HG03159 (cell line): Measurements from ENCODE around the gene BLOC1S4.

Experiments
- ATAC-seq: cut with Tn5 transposase; IDR thresholded peaks from one replicate; pipeline ENCODE4 v1.9.1; 2021; ENCODE audit warnings: mild to moderate bottlenecking, moderate library complexity; ENCODE audit not compliant: unreplicated experiment

Gene BLOC1S4

DNA sequence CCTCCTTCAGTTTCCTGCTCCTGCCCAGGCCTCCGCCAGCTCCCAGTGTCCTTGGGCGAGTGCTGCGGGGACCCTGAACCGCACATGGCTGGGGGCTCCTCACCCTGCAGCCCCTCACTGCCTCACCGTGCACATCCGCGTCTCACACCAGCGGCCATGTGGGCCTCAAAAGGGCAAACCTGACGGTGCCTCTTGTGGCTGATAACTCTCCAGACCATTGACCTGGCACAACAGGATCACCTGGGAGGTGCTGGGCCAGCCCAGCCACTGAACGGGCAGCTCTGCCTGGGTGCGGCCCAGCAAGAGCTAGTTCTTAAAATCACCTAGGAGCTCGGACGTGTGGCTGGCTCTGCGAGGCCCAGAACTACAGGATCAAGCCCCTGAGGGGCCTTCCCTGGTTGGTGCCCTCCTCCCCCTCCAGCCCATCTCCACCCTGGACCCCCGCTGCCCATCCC is 26.4 kb upstream of the BLOC1S4 start:
- ATAC-seq = no peak

DNA sequence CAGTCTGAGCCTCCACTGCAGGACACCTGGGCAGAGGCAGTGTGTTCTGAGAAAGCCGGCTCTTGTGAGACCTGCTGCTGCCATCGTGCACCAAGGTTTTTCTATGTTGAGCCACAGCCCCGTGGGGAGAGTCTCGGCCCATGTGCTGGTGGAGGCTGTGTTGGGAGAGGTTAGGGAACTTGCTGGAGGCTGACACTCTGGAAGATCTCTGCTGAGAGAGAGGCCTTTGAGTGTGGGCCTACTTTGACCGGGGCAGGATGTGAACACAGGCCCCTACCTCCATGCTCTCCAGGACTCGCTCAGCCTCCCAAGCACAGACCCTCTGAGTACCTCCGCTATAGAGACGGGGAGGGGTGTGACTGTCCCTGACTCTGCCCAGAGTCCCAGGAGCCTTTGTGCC is 23.6 kb upstream of the BLOC1S4 start:
- no peak for ATAC-seq

DNA sequence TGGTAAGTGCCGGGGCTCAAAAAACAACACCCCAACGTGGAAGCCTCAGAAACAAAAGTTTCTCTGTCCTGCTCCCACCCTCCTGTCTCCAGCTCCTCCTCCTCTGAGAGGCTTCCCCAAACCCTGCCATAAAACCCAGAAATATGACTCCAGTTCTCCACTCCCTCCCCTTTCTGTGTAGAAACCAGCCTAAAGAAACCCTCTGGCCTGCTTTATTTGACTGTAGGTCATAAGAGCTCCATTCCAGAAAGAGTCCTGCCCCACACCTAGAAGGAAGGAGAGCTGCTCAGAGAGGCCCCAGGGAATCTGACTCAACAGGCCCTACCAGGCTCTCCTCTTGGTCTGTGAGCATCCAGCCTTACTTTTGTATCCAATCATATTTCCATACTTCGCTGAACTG is 23.2 kb upstream of the BLOC1S4 start:
- no peak for ATAC-seq

DNA sequence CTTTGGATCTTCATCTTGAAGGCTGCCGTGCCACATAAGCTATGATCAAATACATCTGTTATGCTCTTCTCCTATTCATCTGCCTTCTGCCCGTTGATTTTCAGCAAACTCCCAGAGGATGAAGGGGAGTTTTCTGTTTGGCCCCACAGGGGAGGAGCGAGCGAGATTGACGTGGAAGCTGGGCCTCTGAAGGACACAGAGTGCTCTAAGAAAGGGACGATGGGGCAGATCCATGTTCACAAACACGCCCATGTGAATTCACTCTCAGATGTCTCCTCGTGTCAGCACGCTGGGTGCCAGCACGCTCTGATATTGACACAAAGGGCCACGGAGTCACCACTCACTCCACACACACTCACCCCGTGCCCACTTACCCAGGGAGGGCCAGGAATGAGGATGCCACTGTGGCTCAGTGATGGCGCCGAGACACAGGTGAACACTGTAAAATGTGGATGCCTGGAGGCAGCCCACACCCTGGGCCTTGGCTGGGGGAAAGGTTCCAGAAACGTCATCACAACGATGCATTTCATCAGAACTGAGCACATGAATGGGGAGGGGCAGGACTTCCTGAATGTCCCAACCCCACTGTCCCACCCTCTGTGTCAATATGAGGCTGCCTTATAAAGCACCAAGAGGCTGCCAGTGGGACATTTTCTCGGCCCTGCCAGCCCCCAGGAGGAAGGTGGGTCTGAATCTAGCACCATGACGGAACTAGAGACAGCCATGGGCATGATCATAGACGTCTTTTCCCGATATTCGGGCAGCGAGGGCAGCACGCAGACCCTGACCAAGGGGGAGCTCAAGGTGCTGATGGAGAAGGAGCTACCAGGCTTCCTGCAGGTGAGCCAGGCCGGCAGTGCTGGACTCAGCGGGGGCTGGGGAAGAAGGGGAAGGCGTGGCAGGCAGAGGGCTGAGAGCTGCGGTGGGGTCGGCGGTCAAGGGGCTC is 22.5 kb upstream of the BLOC1S4 start, which contains the start of gene S100P:
S100P (plus strand) TSS at position 648 of the 946 bp plus-strand sequence; CDS start at position 703, 55 bp downstream.
- no peak for ATAC-seq

DNA sequence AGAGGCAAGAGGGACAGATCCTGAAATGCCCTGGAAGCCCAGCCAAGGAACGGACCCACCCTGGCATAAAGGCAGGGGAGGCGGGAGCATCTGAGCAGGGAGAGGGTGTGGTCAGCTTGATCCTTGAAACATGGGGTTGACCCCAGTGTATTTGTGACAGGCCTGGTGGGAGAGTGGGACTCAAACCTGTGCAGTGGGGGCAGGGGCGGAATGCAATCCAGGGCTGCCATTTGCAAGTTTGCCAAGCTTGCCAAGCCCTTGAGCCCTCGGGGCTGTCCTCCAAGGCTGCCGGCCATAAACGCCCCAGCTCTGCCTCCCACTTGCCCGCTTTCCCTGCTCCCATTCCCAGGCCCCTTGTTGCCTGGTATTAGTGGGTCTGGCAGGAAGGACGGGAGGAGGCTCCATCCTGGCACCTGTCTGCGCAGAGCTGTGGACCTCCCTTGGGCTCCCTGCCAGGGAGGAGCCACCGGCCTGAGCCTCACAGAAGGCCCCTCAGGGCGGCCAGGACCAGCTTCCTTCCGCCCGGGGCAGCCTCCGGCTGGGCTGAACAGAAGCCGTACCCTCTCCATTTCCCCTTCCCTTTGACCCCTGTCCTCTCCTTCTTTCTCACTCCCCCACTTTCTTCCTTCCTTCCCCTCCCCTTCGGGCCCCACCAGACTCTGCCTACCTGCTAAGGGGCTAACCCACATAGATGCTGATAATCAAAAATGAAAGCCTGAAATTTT is 21.6 kb upstream of the BLOC1S4 start:
- ATAC-seq = no peak

DNA sequence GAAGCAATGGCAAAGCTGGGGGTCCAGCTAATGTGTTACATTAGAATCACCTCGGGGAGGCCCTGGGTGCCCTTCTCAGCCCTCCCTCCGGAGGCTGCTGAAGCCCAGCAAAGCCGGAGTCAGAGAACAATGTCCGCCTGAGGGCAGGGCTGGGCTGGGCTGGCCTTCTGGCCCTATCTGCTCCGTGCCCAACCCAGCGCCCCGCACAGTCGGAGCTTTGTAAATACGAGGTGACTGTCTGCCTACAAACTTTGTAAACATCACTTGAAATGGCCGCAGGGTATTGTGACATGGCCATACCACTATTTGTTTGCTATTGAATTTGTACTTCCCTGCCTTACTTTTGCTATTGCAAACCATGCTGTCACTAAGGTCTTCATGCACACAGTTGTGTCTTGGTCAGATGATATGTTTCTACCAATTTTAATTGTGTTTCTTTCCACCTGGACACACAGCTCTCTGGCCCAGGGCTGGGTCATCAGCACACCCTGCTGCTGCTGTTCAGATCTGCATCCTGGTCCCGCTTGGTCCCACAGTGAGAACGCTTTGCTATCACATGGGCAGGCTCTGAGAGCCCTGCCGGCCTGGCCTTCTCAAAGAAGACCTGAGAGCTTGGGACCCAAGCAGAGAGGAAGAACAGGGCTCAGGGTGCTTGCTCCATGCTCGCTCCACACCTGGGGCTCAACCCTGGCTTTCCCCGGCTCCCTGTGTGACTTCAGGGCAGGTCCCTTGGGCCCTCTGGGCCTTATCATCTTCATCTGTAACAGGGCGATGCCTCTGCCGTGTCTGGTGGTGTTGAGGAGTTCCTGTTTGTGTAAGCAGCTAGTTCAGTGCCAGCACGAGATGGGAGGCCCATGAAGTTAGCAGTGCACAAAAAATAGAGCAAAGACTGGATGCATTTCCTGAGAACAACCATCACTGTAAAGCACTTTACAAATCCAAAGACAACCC is 20.0 kb upstream of the BLOC1S4 start:
- no peak for ATAC-seq

DNA sequence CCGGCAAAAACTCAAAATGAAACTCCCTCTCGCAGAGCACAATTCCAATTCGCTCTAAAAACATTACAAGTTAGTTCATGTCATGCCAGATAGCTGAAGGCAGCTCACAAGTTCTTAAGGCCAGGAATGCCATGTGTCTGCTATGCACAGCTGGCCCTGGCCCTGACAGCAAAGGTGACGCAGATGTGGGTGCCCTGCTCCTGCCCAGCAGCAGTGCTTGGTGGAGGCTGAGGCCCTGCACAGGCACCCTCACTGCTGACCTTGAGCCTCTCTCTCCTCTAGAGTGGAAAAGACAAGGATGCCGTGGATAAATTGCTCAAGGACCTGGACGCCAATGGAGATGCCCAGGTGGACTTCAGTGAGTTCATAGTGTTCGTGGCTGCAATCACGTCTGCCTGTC is 19.4 kb upstream of the BLOC1S4 start:
- no peak for ATAC-seq

DNA sequence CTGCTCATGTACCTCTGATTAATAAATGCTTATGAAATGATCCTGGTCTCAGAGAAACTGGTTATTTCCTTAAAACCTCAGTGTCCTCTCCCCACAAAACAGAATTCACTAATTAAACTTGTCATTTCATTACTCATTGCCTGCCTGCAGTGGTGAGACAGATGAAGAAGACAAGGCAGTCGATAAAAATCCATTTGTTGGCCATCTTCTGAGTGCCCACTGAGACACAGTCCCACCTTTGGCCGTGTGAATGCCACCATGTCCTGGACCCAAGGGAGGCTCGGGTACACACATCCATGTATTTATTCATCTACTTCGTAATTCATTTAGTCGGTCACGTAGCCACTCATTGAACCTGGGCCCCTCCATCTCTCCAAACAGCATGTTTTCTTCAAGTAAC is 18.8 kb upstream of the BLOC1S4 start:
- ATAC-seq = no peak

DNA sequence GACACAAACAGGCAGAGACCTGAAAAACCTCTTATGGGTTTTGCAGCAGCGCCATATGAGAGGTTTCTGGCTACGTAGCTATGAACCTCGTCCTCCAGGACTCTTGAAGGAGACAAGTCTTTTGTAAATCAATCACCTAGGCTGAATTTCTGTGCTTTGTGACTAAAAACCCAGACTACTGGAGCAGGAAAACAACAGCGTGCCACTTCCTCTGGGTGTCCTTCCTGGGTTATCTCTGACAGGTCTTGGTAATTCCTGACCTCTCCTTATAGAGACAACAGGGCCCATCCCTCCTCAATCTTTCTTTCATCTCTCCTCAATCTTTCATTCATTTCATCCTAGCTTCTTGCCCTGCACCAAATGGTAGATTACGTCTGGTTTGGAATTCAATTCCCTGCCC is 16.6 kb upstream of the BLOC1S4 start:
- ATAC-seq = no peak

DNA sequence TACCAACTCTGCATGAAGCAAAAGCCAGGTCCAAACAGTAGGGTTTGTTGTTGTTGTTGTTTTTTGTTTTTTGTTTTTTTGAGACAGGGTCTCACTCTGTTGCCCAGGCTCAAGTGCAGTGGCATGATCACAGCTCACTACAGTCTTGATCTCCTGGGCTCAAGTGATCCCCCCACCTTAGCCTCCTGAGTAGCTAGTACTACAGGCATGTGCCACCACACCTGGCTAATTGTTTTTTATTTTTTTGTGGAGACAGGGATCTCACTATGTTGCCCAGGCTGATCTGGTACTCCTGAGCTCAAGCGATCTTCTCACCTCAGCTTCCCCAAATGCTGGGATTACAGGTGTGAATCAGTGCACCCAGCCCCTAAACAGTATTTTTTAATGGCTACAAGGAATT is 16.1 kb upstream of the BLOC1S4 start:
- ATAC-seq = no peak

DNA sequence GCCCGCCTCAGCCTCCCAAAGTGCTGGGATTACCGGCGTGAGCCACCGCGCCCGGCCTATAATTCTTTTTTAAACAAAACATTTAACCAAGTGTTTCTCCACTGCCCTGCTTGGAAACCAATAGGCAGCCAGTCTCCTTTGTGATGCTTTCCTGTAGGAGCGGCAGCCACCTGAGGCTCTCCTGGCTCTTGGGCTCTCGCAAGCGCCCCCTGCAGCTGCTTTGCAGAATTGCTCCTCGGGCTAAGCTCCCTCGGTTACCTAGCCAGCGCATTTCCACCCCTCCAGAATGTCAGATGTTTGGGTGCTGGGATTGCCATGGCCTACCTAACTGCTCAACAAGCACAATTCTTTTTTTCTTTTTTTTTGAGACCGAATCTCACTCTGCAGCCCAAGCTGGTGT is 14.6 kb upstream of the BLOC1S4 start:
- no peak for ATAC-seq

DNA sequence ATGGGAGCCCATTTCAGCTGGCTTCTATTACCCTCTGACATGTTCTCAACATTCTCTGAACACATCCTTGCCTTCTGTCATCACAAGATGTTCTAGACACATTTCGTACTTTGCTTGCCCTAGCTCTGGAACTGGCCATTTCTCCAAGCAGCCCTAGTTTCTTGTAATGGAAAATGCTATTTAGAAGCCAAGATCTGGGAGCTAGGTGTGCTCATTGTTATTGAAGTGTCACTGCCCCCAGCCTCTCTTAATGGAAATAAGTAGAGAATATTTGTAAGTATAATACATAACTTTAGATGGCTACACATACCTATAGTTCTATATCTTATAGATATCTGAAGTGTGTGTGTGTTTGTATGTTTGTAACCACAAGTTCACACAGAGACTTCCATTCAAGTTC is 13.2 kb upstream of the BLOC1S4 start:
- ATAC-seq = no peak

DNA sequence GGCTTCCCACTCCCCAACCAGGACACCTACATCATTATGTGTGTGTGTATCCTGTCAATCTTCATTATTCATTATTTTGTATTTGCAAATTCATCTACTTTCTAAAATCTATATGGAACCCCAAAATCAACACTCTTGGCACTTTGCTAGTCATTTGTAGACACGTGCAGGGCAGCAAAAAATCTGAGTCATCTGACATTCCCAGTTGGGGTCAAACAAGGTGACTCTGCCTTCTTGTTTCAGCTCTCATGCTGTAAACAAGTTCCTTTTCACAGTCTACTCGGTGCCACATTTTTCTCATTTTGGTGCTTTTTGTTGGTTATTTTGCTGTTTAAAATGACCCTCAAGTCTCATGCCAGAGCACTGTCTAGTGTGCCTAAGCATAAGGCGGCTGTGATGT is 12.2 kb upstream of the BLOC1S4 start:
- ATAC-seq = no peak

DNA sequence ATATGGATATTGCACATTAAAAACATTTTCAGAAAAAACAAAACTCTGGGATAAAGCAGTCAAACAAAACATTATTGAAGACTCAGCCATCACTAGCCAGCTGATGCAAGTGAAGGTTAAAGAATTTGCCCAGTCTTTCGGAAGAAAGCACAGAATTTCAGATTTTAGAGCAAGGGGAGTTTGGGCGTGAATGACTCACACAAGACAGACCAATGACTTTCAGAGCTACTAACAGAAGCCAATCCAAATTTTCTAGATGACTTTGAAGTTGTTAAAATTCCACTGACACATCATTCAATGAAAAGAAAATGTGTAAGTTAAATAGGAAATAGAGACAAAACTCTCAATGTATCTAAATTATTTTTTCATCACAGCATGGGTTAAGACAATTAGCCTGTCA is 10.3 kb upstream of the BLOC1S4 start:
- no peak for ATAC-seq

DNA sequence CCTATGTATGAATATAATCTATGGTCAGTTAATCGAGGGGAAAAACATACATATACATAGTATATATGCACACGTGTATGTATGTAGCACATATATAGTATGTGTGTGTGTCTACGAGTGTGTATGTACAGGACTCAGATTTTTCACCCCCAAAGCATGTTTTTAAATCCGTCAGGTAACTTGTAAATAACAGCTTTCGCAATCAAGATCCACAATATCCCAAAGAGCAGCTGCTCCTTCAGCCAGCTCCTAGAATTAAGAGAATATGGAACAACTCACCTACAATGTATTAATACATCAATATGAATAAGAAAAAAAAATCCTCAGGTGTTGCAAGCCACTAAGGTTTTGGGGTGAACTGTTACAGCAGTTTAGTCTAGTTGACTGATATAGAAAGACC is 9.8 kb upstream of the BLOC1S4 start:
- no peak for ATAC-seq

DNA sequence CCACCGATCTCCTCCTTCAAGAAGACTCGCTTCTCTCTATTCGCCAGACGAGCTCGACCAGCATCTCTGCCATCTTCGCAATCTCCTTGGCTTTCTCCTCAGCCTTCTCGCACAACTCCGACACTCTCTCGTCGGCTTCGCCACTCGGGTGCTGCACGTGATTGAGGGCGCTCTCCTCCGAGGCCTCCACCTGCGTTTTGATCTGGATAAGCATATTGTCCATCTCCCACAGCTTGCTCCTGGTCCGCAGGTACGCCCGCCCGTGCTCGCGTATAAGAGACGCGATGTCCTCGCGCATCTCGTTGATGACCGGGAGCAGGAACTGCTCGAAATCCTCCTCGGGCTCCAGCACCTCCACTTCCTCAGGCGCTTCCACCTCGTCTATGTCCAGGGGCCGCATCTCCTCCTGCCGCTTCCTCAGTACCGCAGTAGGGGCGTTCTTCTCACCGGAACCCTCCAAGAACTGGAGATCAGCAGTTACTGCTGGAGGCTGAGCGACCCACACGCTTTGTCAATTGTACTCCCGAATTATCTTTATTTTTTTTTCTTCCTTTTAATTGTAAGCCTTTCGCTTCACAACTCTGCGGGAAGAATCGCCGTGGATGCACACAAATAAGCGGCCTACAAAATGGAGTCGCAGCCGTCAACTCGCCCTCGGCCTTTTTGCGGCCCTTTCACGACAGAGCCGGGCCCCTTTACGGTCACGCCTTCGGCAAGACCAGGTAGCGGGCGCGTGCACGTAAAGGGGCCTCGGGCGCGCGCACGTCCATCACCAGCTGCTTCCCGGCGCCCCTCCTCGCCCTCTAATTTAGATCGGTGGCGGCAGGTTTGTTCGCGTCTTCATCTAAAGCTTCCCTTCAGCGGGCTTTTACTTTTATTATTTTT is 6.5 kb upstream of the BLOC1S4 start, which contains the start of gene MRFAP1L1:
MRFAP1L1 (minus strand) TSS at position 636 of the 885 bp plus-strand sequence; CDS start at position 400, 236 bp downstream.
- ATAC-seq = peak; percentile 70

DNA sequence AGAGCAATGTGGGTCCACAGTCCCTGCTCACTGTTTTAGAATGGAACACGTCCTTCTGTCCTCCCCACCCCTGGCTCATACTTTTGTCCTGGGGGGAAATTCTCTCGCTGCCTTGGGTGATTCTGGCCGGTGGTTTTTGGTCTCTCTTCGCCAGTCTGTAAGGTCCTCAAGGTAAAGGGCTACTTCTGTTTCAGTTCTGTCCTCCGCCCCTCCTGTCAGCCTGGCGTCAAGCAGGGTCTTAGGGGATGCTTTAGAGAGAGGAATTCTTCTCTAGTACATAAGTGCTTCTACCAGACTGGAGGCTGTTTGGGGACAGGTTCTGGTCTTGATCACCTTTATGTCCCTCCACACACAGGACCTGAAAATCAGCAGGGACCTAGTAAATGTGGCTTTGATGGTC is 5.7 kb upstream of the BLOC1S4 start:
- ATAC-seq = peak; percentile 5

DNA sequence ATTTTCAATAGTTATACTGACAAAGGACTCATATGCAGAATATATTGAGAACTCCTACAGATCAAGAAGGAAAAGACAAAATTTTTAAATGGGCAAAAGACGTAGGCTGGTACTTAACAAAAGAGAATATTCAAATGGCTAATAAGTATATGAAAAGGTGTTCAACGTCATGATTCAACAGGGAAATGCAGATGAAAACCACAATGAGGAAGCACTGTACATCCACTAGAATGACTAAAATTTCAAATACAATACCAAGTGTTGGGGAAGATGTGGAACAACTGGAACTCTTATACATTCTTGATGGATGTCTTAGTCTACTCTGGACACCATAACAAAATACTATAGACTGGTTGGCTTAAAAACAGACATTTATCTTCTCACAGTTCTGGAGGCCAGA is 5.0 kb upstream of the BLOC1S4 start:
- no peak for ATAC-seq

DNA sequence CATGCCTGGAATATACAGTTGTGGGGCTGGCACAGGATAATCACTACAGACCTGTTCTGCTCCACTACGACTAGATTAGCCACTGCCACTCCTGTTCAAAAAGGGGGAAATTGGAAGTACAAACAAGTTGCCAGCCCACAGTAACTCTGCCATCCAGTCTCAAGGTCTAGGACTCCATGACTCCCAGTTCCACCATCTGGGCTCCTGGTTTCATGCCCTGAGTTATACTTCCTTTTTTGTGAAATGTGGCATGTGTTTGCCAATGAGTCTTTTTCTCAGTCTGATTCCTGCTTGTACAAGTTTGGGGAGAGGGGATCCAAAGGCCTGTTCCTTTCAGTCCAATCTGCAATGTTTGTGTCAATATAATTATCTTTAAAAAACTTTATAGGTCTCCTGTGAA is 1.0 kb upstream of the BLOC1S4 start:
- ATAC-seq = no peak

DNA sequence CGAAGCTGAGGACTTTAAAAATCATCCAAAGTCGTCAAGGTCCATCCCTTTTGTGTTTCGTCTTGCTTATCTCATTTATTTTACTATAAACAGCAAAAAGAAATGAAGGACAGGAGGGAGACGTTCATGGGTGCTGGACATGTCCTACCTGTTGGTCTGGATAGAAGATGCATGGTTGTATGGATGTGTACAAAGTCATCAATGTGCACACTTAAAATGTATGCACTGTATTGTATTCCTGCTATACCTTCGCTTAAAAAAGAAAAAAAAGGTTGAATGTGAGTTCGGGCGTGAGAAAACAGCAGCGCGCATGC is 313 bp upstream of the BLOC1S4 start:
- ATAC-seq = no peak
